HG02623 (cell line): ENCODE measurements around the gene RNPEPL1.
"Not testable (repeated sequence)": the region's sequence is repeated elsewhere in the genome, so short reads cannot be mapped to it uniquely, and the experiment has no call there.

Experiments
- ATAC-seq: cut with Tn5 transposase; IDR thresholded peaks from one replicate; pipeline ENCODE4 v1.9.1; 2021; ENCODE audit warnings: moderate library complexity; ENCODE audit not compliant: unreplicated experiment

The RNPEPL1 gene

DNA sequence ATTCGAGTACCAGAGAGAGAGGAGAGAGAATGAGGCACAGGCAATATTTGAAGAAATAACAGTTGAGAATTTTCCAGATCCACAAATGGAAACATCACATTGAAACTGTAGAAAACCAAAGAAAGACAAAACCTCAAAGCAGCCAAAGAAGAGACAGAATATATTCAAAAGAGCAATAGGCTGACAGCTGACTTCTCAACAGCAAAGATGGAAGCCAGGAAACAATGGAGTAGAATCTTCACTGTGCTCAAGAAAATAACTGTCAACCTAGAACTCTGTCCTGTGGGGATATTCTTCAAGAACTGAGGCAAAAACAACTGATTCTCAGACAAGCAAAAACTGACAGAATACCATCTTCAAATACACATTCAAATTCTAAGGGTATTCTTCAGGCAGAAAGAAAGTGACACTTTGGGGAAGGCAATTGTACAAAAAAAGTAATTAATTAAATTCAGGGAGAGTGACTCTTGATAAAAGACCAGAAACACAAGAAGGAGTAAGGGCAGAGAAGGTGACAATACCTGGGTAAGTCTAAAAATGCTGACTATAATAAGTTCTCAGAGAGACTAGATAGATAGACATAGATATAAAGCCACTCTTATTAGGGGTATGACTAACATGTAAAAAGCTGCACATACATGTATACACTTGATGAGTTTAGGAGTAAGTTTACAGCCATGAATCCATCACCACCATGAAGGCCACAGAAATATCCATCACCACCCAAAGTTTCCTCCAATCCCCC lies 36.1 kb upstream of the RNPEPL1 start:
- ATAC-seq, result no peak

DNA sequence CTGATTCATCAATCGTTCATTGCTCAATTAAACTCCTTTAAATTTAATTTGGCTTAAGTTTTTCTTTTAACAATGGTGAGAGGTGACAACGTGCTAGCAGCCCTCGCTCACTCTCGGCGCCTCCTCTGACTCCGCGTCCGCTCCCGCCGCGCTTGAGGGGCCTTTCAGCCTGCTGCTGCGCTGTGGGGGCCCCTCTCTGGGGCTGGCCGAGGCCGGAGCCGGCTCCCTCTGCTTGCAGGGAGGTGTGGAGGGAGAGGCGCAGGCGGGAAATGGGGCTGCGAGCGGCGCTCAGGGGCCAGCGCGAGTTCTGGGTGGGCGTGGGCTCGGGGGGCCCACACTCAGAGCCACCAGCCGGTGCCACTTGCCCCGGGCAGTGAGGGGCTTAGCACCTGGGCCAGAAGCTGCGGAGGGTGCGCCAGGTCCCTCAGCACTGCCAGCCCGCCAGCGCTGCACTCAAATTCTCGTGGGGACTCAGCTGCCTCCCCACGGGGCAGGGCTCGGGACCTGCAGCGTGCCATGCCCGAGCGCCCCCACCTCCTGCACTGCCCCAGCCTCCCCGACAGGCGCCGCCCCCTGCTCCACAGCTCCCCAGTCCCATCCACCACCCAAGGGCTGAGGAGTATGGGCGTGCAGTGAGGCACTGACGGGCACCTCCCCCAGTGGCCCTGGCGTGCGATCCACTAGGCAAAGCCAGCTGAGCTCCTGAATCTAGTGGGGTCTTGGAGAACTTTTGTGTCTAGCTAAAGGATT lies 30.1 kb upstream of the RNPEPL1 start:
- ATAC-seq, result no peak

DNA sequence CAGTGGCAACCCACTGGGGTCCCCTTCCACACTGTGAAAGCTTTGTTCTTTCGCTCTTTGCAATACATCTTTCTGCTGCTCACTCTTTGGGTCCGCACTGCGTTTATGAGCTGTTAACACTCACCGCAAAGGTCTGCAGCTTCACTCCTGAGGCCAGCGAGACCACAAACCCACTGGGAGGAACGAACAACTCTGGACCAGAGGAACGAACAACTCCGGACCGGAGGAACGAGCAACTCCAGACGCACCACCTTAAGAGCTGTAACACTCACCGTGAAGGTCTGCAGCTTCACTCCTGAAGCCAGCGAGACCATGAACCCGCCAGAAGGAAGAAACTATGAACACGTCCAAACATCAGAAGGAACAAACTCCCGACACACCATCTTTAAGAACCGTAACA lies 29.2 kb upstream of the RNPEPL1 start:
- ATAC-seq, result not testable (repeated sequence)

- ATAC-seq, result no peak
These were observed 28.4 kb upstream of the RNPEPL1 start for GRCh38 chr2:240539906-240540305.

- ATAC-seq, result no peak
These were observed 17.0 kb upstream of the RNPEPL1 start for GRCh38 chr2:240551288-240551687.

GRCh38 chr2:240551811-240552210 lies 16.5 kb upstream of the RNPEPL1 start:
- no peak for ATAC-seq

- ATAC-seq, result no peak
These were observed 14.3 kb upstream of the RNPEPL1 start for GRCh38 chr2:240553956-240554480.

DNA sequence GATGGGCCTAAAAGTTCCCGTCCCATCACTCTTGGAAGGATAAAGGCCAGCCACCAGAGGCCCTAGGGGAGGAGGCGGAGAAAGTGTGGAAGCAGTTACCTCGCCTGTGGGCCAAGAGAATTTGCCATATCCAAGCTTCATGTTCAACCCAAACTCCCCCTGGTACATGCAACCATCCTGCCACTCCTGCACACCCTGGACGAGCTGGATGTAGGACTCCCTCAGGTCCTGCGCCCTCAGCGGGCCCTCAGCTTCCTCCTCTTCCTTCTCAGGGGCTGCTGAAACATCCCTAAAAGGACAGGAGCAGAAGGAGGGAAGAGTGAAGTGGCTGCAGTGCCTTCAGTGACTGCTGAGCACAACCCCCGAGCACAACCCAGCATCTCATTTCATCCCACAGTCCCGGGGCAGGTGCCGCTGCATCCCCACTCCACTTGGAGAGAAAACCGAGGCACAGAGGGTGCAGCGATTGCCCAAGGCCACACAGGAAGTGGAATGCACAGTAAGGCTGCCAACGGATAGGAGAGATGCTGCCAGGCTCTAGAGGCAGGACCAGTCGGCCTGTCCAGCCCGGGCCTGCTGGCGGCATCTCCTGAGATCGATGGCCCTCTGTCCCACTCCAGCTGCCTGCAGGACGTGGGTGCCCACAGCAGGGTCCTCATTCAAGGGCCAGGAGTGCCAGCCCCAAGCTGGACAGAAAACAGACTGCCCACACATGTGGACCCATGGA lies 13.4 kb upstream of the RNPEPL1 start:
- no peak for ATAC-seq

GRCh38 chr2:240555541-240556250 lies 12.6 kb upstream of the RNPEPL1 start:
- no peak for ATAC-seq

GRCh38 chr2:240556553-240557100 lies 11.7 kb upstream of the RNPEPL1 start:
- ATAC-seq, result no peak

DNA sequence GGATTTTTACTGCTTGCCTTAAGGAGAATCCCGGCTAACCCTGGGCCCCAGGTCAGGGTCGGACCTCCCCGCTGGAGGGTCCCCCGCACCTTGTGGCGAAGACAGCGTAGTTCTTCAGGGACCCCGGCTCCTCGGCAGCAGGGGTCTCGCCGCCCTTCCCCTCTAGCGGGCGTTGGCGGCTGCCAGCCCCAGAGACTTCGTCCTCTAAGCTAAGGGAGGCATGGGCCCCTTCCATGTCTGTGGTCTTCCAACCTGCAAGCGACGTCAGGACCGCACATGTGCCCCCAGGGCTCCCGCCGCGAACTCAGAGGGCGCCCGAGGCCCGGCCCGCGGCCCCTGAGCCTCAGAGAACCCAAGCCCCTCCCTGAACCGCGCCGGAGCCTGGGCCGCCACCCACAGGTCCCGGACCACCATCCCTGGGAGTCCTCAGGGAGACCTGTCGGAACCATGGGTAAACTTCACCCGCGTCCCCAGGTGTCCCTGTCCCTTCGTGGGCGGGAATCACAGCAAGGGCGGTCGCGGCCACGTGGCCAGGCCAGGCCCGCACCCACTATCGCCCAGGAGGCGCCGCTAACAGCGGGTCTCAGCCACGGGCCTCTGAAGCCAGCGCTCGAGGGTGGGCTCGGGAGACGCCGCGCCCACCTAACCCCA lies 11.1 kb upstream of the RNPEPL1 start:
- no peak for ATAC-seq

DNA sequence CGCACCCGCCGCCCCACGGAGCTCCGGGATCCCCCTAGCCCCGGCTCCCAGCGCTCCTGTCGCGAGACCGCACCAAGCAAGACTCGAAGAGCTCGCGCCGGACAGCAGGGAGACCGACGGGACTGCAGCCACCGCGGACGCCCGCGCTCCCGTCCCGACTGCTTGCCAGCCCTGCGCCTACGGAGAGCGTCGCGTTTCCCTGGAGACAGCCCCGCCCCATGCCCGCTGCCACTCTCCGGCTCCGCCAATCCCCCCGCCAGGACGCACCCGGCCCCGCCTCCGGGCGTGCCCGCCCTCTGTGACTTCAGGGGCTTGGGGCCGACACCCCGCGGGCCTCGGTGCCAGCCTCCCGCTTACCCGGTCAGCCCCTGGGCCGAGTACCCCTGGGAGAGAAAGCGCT lies 10.5 kb upstream of the RNPEPL1 start, which contains the start of gene ANKMY1:
Gene ANKMY1, minus strand, starts transcription at position 181 of the 400 bp plus-strand sequence. CDS start 653 bp downstream, outside the sequence.
- ATAC-seq, result no peak

DNA sequence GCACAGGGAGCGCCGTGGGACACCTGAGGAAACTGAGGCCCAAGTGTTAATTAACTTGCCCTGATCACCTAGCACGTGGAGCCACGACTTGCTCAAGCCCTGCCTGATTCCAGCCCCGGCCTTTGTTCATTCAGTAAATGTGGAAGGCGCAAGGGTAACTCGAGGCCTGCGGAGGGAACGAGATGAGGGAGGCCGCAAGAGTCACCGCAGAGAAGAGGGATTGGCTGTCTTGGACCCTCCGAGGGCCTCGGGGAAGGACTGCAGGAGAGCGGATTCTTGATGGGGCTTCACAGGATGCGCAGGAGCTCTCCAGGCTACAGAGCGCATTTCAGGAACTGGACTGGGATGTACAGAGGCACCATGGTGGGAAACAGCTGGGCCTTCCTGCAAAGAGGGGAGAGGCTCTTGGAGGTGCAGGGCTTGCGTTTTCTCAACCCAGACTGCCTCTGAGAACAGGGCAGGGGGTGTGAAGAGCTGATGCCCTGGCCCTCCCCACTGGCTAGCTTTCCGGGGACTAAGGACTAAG lies 10.0 kb upstream of the RNPEPL1 start:
- ATAC-seq, result no peak

GRCh38 chr2:240559286-240559685 lies 9.0 kb upstream of the RNPEPL1 start:
- no peak for ATAC-seq

- ATAC-seq, result peak; percentile 53
These were observed 8.2 kb upstream of the RNPEPL1 start, which contains the start of gene DUSP28 for GRCh38 chr2:240560084-240560479. TSS of gene DUSP28 (plus strand) at chr2:240560357. CDS start at chr2:240560685, 328 bp downstream.

GRCh38 chr2:240560480-240561324 lies 7.6 kb upstream of the RNPEPL1 start:
- ATAC-seq, result peak; percentile 54

DNA sequence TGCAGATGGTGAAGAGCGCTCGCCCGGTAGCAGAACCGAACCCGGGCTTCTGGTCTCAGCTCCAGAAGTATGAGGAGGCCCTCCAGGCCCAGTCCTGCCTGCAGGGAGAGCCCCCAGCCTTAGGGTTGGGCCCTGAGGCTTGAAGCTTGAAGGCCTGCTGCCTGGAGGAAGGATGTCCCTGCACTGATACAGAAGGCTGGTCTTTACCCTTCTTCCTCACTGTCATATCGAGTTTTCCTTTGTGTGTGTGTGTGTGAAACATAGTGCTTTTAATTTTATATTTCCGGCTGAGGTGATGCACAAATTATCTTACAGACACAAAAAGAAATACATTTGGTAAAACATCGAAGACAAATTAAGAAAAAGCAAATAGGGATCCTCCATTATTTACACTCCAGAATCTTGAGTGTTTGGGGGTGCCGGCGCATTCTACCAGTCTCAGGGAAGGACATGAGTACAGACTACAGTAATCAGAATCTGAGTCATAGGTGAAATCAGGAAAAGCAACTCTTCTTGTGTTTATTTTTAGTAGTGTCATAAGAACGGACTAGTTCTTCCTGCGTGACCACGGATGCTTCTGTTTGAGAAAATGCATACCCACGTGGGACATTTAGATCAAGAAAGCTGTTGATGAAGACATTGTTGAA lies 6.8 kb upstream of the RNPEPL1 start:
- no peak for ATAC-seq

DNA sequence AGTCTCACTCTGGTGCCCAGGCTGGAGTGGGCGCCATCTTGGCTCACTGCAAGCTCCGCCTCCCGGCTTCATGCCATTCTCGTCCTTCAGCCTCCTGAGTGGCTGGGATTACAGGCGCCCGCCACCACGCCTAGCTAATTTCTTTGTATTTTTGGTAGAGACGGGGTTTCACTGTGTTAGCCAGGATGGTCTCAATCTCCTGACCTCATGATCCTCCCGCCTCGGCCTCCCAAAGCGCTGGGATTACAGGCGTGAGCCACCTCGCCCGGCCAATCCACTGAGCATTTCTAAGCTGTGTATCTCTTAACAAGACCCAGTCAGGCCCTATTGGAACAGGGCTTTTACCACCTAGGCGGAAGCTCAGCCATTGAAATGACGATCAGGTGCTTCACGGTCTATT lies 5.1 kb upstream of the RNPEPL1 start:
- ATAC-seq, result not testable (repeated sequence)
